GM19099 (cell line): ENCODE results near the gene R3HDM2.

Experiments
- POLR2A ChIP-seq: IDR thresholded peaks from 3 replicates; pipeline ENCODE4 v1.6.1; 2011; ENCODE audit warnings: low read depth; ENCODE audit not compliant: insufficient read length; ENCODE audit errors: extremely low read depth

R3HDM2 gene

DNA sequence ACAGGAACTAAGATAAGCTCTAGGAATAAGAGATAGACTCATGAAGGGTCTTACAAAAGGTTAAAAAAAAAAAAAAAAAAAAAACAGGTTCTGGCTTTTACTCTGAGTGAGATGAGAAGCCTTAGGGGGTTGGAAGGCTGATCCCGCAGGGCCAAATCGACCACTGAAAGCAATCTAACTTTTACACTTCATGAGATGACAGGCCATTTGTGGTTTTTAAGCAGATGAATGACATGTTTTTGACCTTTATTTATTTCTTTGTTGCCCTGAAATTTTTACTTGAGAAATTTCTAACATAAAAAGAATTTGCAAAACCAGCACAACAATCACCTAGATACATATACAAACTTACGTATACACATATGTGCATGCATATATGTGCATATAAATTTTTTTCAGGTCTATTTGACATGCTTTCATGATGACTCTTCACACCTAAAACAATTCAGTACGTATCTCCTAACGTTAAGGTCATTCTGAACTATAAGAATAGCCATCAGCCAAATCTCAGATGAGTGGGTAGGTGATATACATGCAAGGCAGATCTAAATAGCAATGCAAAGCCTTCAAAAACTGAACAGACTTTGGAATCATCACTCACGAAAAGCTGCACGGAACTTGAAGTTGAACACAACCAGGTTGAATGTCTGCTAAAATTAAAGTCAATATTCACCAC, 87.0 kb downstream of the R3HDM2 start:
- no peak for TF ChIP-seq POLR2A

DNA sequence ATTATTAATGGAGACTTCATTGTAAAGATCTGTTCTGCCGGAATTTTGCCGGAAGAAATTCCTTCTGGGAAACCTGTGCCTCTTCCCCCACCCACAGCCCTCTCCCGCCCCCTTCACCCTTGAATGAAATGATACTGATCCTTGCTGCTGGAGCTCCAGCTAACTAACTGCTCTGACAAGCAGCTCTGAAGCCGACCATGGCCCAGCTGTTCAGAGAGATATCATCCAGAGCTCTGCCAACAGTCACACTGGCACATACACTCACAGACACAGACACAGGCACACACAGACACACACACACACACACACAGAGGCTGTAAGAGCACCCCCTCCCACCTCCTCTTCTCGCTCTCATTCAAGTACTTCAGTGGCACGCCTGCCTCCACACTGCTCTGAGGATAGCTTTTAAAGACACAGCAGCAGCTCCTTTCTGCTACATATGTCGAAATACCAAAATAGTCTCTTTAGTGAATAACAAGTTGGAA, 88.6 kb downstream of the R3HDM2 start:
- no peak for TF ChIP-seq POLR2A

DNA sequence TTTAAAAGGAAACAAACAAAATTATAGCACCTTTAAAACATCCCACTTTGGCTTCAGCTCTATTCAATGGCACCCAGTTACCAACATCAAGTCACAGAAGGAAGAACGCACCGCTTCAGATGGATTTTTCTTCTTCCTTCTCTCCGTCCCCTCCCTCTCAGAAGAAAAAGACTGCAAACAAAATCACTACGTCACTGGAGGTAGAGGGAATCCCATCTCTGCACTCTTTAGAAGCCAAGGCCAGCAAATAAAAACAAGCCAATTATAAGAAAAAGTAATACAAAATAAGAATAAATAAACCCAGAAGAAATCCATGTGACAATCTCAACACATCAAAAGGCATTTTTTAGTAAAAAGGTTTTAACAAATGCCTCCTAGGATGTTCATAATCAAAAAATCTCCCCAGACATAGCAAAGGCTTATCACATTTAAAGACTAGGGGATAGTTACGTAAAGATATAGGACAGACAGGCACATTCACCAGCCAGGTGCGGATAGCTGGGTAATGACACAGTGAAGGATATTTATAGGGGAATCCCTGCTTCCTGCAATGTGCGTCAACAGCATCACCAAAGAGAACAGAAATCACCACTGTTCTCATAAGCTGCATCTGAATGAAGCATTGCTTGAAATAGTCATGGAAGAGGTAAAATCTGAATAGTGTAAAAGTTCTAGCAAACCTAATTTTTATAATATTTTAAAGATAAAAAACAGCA, 89.4 kb downstream of the R3HDM2 start:
- no peak for TF ChIP-seq POLR2A

GRCh38 chr12:57340104-57340503, 90.7 kb downstream of the R3HDM2 start:
- no peak for TF ChIP-seq POLR2A

DNA sequence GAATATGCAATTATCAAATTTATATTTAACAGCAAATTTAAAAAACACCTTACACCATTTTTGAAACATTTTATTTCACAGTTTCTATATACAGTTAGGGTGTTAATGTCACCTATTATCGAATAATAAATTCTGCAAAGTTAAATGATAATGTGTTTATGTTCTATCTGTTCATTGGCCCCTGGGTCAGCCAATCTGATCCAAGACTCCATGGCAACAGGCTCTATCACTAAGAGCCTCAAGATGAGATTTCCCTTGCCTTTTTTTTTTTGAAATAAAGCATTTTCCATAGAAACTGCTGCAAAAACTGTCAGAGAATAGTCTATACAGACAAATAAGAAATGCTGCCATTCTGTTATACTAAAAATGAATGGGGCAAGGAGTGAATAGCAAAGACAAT, 96.6 kb downstream of the R3HDM2 start:
- TF ChIP-seq POLR2A: no peak

- TF ChIP-seq POLR2A: no peak
Measured at GRCh38 chr12:57332646-57333312, 98.1 kb downstream of the R3HDM2 start.

DNA sequence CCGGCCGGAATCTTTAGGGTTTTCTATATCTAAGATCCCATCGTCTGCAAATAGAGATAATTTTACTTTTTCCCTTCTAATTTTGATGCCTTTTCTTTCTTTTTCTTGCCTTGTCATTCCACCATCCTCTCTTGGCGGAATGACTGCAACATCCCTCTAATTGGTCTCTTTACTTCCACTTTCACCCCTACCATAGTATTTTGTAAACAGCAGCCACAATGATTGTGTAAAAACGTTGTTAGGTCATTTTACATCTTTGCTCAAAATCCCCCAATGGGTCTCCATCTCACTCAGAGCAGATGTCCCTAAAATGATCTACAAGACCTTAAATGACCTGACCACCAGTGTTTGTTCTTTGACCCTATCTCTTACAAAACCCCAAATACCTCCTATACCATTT, 99.9 kb downstream of the R3HDM2 start:
- TF ChIP-seq POLR2A: no peak

DNA sequence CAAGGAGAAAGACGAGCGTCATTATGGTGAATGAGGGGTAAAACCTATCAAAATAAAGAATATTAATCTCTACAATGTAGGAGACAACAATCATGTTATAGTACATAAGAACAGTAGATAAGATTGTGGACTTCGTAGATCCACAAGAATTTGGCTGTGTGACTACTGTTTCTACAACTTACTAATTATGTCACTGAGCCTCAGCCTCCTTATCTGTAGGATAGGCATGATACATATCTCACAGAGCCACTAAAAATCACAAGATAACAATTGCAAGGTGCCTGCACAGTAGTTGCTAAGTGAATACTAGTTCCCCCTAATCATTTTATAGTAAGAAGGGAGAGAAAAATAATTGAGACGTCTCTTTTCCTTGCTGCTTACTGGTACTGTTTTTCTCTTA, 101.6 kb downstream of the R3HDM2 start:
- TF ChIP-seq POLR2A: no peak

DNA sequence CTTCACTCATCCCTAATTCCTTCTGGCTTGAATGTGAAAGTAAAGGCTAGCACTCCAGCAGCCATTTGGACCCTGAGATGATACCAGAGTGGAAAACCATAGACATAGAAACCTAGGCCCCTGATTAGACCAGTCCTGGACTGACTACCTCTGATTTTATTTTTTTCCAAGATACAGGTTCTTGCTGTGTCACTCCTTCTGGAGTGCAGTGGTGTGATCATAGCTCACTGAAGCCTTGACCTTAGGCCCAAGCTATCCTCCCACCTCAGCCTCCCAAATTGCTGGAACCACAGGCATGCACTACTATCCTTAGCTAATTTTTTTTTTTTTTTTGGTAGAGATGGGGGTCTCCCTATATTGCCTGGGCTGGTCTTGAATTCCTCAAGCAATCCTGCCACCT, 105.4 kb downstream of the R3HDM2 start:
- no peak for TF ChIP-seq POLR2A

- no peak for TF ChIP-seq POLR2A
Measured at GRCh38 chr12:57323416-57323815, 107.4 kb downstream of the R3HDM2 start.

- TF ChIP-seq POLR2A: no peak
Measured at GRCh38 chr12:57320639-57321038, 110.2 kb downstream of the R3HDM2 start.

- TF ChIP-seq POLR2A: no peak
Measured at GRCh38 chr12:57319678-57320469, 111.0 kb downstream of the R3HDM2 start.

GRCh38 chr12:57315681-57316080, 115.2 kb downstream of the R3HDM2 start:
- TF ChIP-seq POLR2A: no peak

GRCh38 chr12:57309420-57309819, 121.4 kb downstream of the R3HDM2 start:
- TF ChIP-seq POLR2A: no peak

- no peak for TF ChIP-seq POLR2A
Measured at GRCh38 chr12:57300961-57301584, 129.8 kb downstream of the R3HDM2 start.
